MM.1S (cell line): ENCODE results near the gene LZIC.

Experiments used
- CTCF ChIP-seq: fragments of 300-600 bp; sonication (generic); IDR thresholded peaks from 2 replicates; pipeline ENCODE4 v1.5.1; 2016; ENCODE audit warnings: antibody characterized with exemption, low read length, mixed read lengths
- EZH2 ChIP-seq: fragments of 300-600 bp; sonication (generic); optimal IDR thresholded peaks from 2 replicates; pipeline ENCODE3; 2017; ENCODE audit warnings: low read depth, mild to moderate bottlenecking, antibody characterized with exemption, low read length, mixed read lengths

- TF ChIP-seq CTCF (no peak), EZH2 (no peak)
These were observed 3.1 kb upstream of the LZIC start for GRCh38 chr1:9946315-9946714.
